Measurements from ENCODE around the gene GSC2. TPM values are rescaled to one million over a fixed set of nuclear protein-coding genes. Genes with fewer than 3 reads are reported as not detected.

GSC2 gene
- total and polyA plus RNA-seq, 2 of the 8 experiments (the other 6 are each of a cell fraction or from before 2014, with no cell fraction given), result 0.17 to 0.48 TPM

GRCh38 chr22:19122143-19122751 is 27.8 kb downstream of the GSC2 start, which contains the start of gene DGCR2:
DGCR2 (minus strand) TSS chr22:19122412; CDS start chr22:19122206, 206 bp downstream.
- Histone ChIP-seq H2BK15ac (ENCODE audit: low read length) (peak within 1 kb of the TSS; percentile 61; the same call in 1 of the 2 replicates), H3K4me3 (ENCODE audit: extremely low read depth in 1 of 4, insufficient read depth in 2 of 4, low read depth in 3 of 4, low read length in 4 of 4) (peak within 1 kb of the TSS; percentile 85 to 98 (median 92)), H4K91ac (replicated peaks; ENCODE audit: insufficient read length, low read length) (peak within 1 kb of the TSS; percentile 82), H4K8ac (ENCODE audit: extremely low read depth, insufficient read depth, low read length) (peak within 1 kb of the TSS; percentile 98; the same call in 1 of the 2 replicates), H3K4me2 (ENCODE audit: insufficient read depth in 1 of 2, low read depth in 2 of 2, low read length in 2 of 2) (peak within 1 kb of the TSS; percentile 50 to 94), H2AFZ (ENCODE audit: low read length) (peak within 1 kb of the TSS; percentile 72; the same call in 1 of the 2 replicates), H2BK20ac (ENCODE audit: low read length) (no peak within 1 kb of the TSS), H3K36me3 (ENCODE audit: control insufficient read depth in 2 of 4, insufficient read depth in 4 of 4, low read length in 3 of 4) (no peaks in the 10 kb centered on the region; a peak in 2 of 8 replicates), H3K14ac (ENCODE audit: insufficient read length) (no peak within 1 kb of the TSS), H2AK5ac (ENCODE audit: low read depth, low read length) (no peak within 1 kb of the TSS), H3K27me3 (replicated peaks in 1 of 4; ENCODE audit: control insufficient read depth in 3 of 4, extremely low read depth in 1 of 4, insufficient read depth in 3 of 4, low read length in 3 of 4) (no peaks in the 10 kb centered on the region), H3K18ac (ENCODE audit: extremely low read depth, low read length) (peak within 1 kb of the TSS; percentile 93), H3K23me2 (ENCODE audit: low read depth, low read length) (peaks cover 9% of the 10 kb centered on the region), H3K9me3 (ENCODE audit: insufficient read depth in 2 of 2, low read depth in 1 of 2, low read length in 1 of 2) (no peaks in the 10 kb centered on the region), H3K56ac (replicated peaks; ENCODE audit: insufficient read length, low read depth, low read length) (peak within 1 kb of the TSS; percentile 70), H3K9ac (replicated peaks in 1 of 4; ENCODE audit: extremely low read depth in 1 of 4, low read depth in 3 of 4, low read length in 3 of 4) (peak within 1 kb of the TSS; percentile 71 to 96 (median 92)), H3K4me1 (replicated peaks in 1 of 4; ENCODE audit: control insufficient read depth in 3 of 4, insufficient read depth in 4 of 4, low read length in 3 of 4) (peaks cover 0 to 9% (median 6%) of the 10 kb centered on the region in 4 experiments; a peak in 5 of 7 replicates), H3K4ac (replicated peaks; ENCODE audit: insufficient read length, low read depth, low read length) (peak within 1 kb of the TSS; percentile 44), H4K20me1 (replicated peaks in 1 of 2; ENCODE audit: control insufficient read depth in 1 of 2, insufficient read depth in 2 of 2, low read length in 2 of 2) (peaks cover 20 to 30% of the 10 kb centered on the region in 2 experiments), H3K23ac (ENCODE audit: insufficient read length) (no peak within 1 kb of the TSS), H2BK5ac (ENCODE audit: low read depth, low read length) (peak within 1 kb of the TSS; percentile 97), H3K79me1 (ENCODE audit: low read depth, low read length) (peaks cover 19% of the 10 kb centered on the region), H2BK12ac (ENCODE audit: low read depth, low read length) (peak within 1 kb of the TSS; percentile 84), H3K79me2 (ENCODE audit: control insufficient read depth in 1 of 2, insufficient read depth in 2 of 2, low read length in 2 of 2) (peaks cover 9 to 45% of the 10 kb centered on the region in 2 experiments), H4K5ac (ENCODE audit: insufficient read length, low read depth, low read length) (peak within 1 kb of the TSS; percentile 98), H2BK120ac (replicated peaks; ENCODE audit: low read depth, low read length) (no peak within 1 kb of the TSS), H3K27ac (ENCODE audit: low read depth, low read length) (peak within 1 kb of the TSS; percentile 93)
- ChIA-PET POLR2A (ENCODE audit: partially characterized antibody) (interaction anchor here (1.1 to 3.6 kb wide), 10 partner anchors 11 to 325 kb away, joined by 3 to 21 read pairs (median 5); partner anchors contain the start of genes C22orf39 and ESS2), CTCF (ENCODE audit: partially characterized antibody) (interaction anchor here (0.9 to 2.4 kb wide), 8 partner anchors 10 to 63 kb away, joined by 3 to 8 read pairs (median 4); partner anchors contain the start of gene ESS2)
- no peak for FAIRE-seq
- 1% methylated on average over 53 of the region's 67 CpGs; no CpG with 5 or more reads in 1 of the 2 experiments for WGBS, 2 experiments (ENCODE audit: extremely low coverage in 1 of 2, insufficient coverage in 1 of 2, insufficient read length in 1 of 2, insufficient replicate concordance in 2 of 2, low coverage in 1 of 2, low lambda C conversion rate in 2 of 2, missing lambda C conversion rate in 1 of 2)
- DNase-seq (ENCODE audit: low read depth in 1 of 2, low spot score in 2 of 2), result peak; percentile 91 to 97
- peak; percentile 78 for TF ChIP-seq PHF8 (conservative IDR thresholded peaks at IDR 0.05; ENCODE audit: low read depth, low read length)
- TF ChIP-seq TCF12 (IDR thresholded peaks at IDR 0.05; ENCODE audit: low read depth, low read length), result no peak
- TF ChIP-seq RBBP5 (IDR thresholded peaks at IDR 0.05; ENCODE audit: borderline replicate concordance, low read depth, low read length), result peak; percentile 87; the same call in 1 of the 2 replicates
- TF ChIP-seq TEAD4 (IDR thresholded peaks at IDR 0.05; ENCODE audit: low read depth, low read length), result no peak
- TF ChIP-seq GABPA (IDR thresholded peaks at IDR 0.05; ENCODE audit: borderline replicate concordance, insufficient read depth, low read length), result no peak
- TF ChIP-seq SIN3A (conservative IDR thresholded peaks at IDR 0.05 in 1 of 2, IDR thresholded peaks at IDR 0.05 in 1 of 2; ENCODE audit: low read depth in 1 of 2, low read length in 2 of 2), result peak; percentile 65 to 77; a peak in 2 of 4 replicates
- peak; percentile 93 for TF ChIP-seq YY1 (IDR thresholded peaks at IDR 0.05; ENCODE audit: low read depth, low read length)
- TF ChIP-seq SP4 (IDR thresholded peaks at IDR 0.05; ENCODE audit: low read length), result 0 out of 2 replicates have a peak, but pooled peaks have one; percentile 57
- TF ChIP-seq ASH2L (IDR thresholded peaks at IDR 0.05; ENCODE audit: low read length), result peak; percentile 86
- TF ChIP-seq GTF2F1 (IDR thresholded peaks at IDR 0.05; ENCODE audit: borderline replicate concordance, low read depth, low read length), result no peak
- peak; percentile 45; the same call in 1 of the 2 replicates for TF ChIP-seq POLR2AphosphoS5 (IDR thresholded peaks at IDR 0.05; ENCODE audit: low read depth, low read length)
- no peak for TF ChIP-seq SIRT6 (IDR thresholded peaks at IDR 0.05; ENCODE audit: low read length)
- TF ChIP-seq POLR2A (IDR thresholded peaks at IDR 0.05; ENCODE audit: control extremely low read depth in 1 of 2, low read depth in 2 of 2, low read length in 2 of 2), result peak in 1 of 2 experiments; percentile 42; a peak in 1 of 3 replicates

Data from H1 (cell line).